Fibroblast of lung (primary cell): ENCODE results near the gene FAM117A. TPM values are rescaled to one million over a fixed set of nuclear protein-coding genes. Genes with fewer than 3 reads are reported as not detected.

Source experiments
- DNase-seq, 2 donors: peaks; one replicate each; pipeline versions ENCODE4 v3.0.0 to v3.0.0-alpha.2; 2010; ENCODE audit warnings: low read depth in 2 of 2
- H2AFZ ChIP-seq: 2 replicates; pipeline ENCODE4 v1.5.1; 2012; ENCODE audit warnings: low read length, control low read depth, inconsistent platforms
- H3K27ac ChIP-seq: 2 replicates; pipeline ENCODE4 v1.5.1; 2011; ENCODE audit warnings: low read length, control low read depth; ENCODE audit not compliant: insufficient read depth
- H3K27me3 ChIP-seq: 2 replicates; pipeline ENCODE4 v1.5.1; 2011; ENCODE audit warnings: mild to moderate bottlenecking, low read length; ENCODE audit not compliant: control insufficient read depth, insufficient read depth
- H3K36me3 ChIP-seq: 2 replicates; pipeline ENCODE4 v1.5.1; 2011; ENCODE audit warnings: low read length; ENCODE audit not compliant: control insufficient read depth, insufficient read depth
- H3K4me1 ChIP-seq: 2 replicates; pipeline ENCODE4 v1.5.1; 2011; ENCODE audit warnings: low read length; ENCODE audit not compliant: control insufficient read depth, insufficient read depth; ENCODE audit errors: extremely low read depth
- H3K4me2 ChIP-seq: 2 replicates; pipeline ENCODE4 v1.5.1; 2011; ENCODE audit warnings: low read length, control low read depth; ENCODE audit not compliant: insufficient read depth; ENCODE audit errors: extremely low read depth
- H3K4me3 ChIP-seq, 4 experiments: fragments of 200-600 bp in 1 of 4; sonication (generic) in 1 of 4; replicated peaks in 1 of 4; 2 replicates each; pipeline ENCODE4 v1.5.1; 2011 to 2016; ENCODE audit warnings: low read length in 4 of 4, low read depth in 3 of 4, mild to moderate bottlenecking in 3 of 4, control low read depth in 2 of 4, inconsistent platforms in 1 of 4, mixed read lengths in 1 of 4; ENCODE audit not compliant: insufficient read depth in 1 of 4; ENCODE audit errors: control extremely low read depth in 1 of 4
- H3K79me2 ChIP-seq: 2 replicates; pipeline ENCODE4 v1.5.1; 2012; ENCODE audit warnings: mild to moderate bottlenecking, low read length, inconsistent platforms; ENCODE audit not compliant: control insufficient read depth, insufficient read depth
- H3K9ac ChIP-seq: 2 replicates; pipeline ENCODE4 v1.5.1; 2011; ENCODE audit warnings: mild to moderate bottlenecking, low read length, control low read depth; ENCODE audit not compliant: insufficient read depth
- H3K9me3 ChIP-seq: 2 replicates; pipeline ENCODE4 v1.5.1; 2012; ENCODE audit warnings: low read depth, low read length; ENCODE audit not compliant: control insufficient read depth, insufficient read depth
- H4K20me1 ChIP-seq: 2 replicates; pipeline ENCODE4 v1.5.1; 2011; ENCODE audit warnings: low read length; ENCODE audit not compliant: control insufficient read depth, insufficient read depth; ENCODE audit errors: extremely low read depth
- CTCF ChIP-seq, 2 donors: IDR thresholded peaks in 1 of 2; conservative IDR thresholded peaks in 1 of 2; 1 replicate in 1 of 2; 2 replicates in 1 of 2; pipeline ENCODE4 v1.5.1; 2011 to 2012; ENCODE audit warnings: low read length in 2 of 2, control low read depth in 1 of 2, inconsistent platforms in 1 of 2, low read depth in 1 of 2, mild to moderate bottlenecking in 1 of 2
- EZH2 ChIP-seq: IDR thresholded peaks from 2 replicates; pipeline ENCODE4 v1.5.1; 2012; ENCODE audit warnings: low read length, control low read depth, mild to moderate bottlenecking; ENCODE audit errors: missing control alignments
- polyA plus RNA-seq, 2 donors: library from polyadenylated mRNA; depleted of rRNA in 1 of 2; stranded (reverse) in 1 of 2; unstranded in 1 of 2; fragments of >200 nt; gene quantifications; 2 replicates each; pipeline ENCODE4 v1.2.1, GENCODE V29; 2011 to 2012; ENCODE audit warnings: missing spikeins in 1 of 2
- total RNA-seq: library from RNA; depleted of rRNA; stranded (reverse); fragments of >200 nt; gene quantifications from 2 replicates; pipeline ENCODE4 v1.2.1, GENCODE V29; 2014

The FAM117A gene
- total and polyA plus RNA-seq, 2 donors (not counting 1 experiment from before 2014, with no cell fraction given) = 2.4 to 3.3 TPM

DNA sequence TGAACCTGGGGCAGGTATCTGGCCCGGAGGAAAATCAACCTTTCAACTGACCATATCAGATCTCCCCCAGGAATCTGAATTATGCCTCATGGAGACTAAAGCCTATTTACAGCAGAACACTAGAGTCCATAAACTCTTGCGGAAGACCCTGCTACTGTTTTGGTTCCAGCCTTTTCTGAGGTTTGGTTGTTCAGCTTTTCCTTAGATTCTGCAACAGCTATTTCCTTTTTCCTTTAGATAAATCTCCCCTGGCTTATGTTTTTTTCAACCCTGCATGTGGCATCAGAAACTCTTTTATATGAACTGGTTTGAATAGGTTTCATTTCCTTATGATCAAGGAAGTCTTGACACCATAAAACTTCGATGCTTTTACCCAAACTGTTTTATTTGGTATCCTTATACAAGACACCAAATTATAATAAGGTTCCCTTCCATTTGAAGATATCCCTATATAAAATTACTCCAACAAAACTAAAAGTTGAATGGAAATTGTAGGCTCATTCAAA lies 99.2 kb downstream of the FAM117A start:
- peaks cover 20% of the 10 kb centered on the region for H3K79me2 ChIP-seq
- H3K9ac ChIP-seq = no peak overlapping the region
- TF ChIP-seq CTCF (conservative IDR thresholded peaks at IDR 0.05 in 1 of 2, IDR thresholded peaks at IDR 0.05 in 1 of 2; ENCODE audit: low read depth in 1 of 2, low read length in 2 of 2) (no peak), EZH2 (no peak)

More for the DNA sequence above, 99.2 kb downstream of the FAM117A start:
- no peaks in the 10 kb centered on the region for H4K20me1 ChIP-seq
- no peaks in the 10 kb centered on the region for H3K27me3 ChIP-seq
- H3K36me3 ChIP-seq = no peaks in the 10 kb centered on the region
- no peaks in the 10 kb centered on the region for H3K9me3 ChIP-seq
- H3K27ac ChIP-seq = no peak overlapping the region
- DNase-seq = no peak
- no peak overlapping the region for H3K4me3 ChIP-seq
- no peaks in the 10 kb centered on the region for H3K4me1 ChIP-seq
- H2AFZ ChIP-seq = no peak overlapping the region
- H3K4me2 ChIP-seq = no peak overlapping the region

Other genes starting within 250 kb of the FAM117A start
- gene NXPH3, start 188.3 kb downstream of the FAM117A start, total RNA-seq = 0.66 and 0.77 TPM in 2 replicates
- gene NXPH3, start 188.3 kb downstream of the FAM117A start, polyA plus RNA-seq = 0.19 and 0.36 TPM in 2 replicates
- 89.6 and 112 TPM in 2 replicates for gene SPOP, start 86.0 kb downstream of the FAM117A start, total RNA-seq
- gene SPOP, start 86.0 kb downstream of the FAM117A start, polyA plus RNA-seq = 35.0 and 46.7 TPM in 2 replicates
- gene SLC35B1, start 56.2 kb downstream of the FAM117A start, total RNA-seq = 36.2 and 36.3 TPM in 2 replicates
- gene SLC35B1, start 56.2 kb downstream of the FAM117A start, polyA plus RNA-seq = 56.9 and 68.2 TPM in 2 replicates
- 30.3 and 35.5 TPM in 2 replicates for gene KAT7, start 24.6 kb upstream of the FAM117A start, total RNA-seq
- gene KAT7, start 24.6 kb upstream of the FAM117A start, polyA plus RNA-seq = 25.6 and 34.2 TPM in 2 replicates
- not detected in 2 replicates for gene TAC4, start 83.9 kb upstream of the FAM117A start, total RNA-seq
- not detected in 2 replicates for gene TAC4, start 83.9 kb upstream of the FAM117A start, polyA plus RNA-seq
- gene DLX4, start 205.1 kb upstream of the FAM117A start, total RNA-seq = not detected in 2 replicates
- not detected in 2 replicates for gene DLX4, start 205.1 kb upstream of the FAM117A start, polyA plus RNA-seq
- not detected in 2 replicates for gene DLX3, start 231.1 kb upstream of the FAM117A start, total RNA-seq
- not detected in 2 replicates for gene DLX3, start 231.1 kb upstream of the FAM117A start, polyA plus RNA-seq